ENCODE measurements around the gene RAB3IL1.

Gene RAB3IL1

DNA sequence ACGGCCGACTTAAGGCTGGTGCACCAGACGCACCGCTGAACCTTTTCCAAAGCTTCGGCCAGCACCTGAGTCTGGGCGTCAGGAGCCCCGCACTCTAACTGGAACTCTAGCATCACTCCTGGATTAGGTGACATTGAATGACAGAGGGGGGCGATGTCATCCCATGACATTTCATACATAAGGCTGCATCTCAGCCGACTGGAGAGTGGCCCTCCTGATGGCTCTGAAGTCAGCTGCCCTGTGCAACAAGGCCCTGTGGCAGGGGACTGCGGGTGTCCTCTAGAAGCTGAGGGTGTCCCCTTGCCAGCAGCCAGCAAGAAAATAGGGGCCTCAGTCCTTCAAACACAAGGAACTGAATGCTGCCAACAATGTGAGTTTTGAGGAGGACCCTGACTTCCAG, 16.0 kb downstream of the RAB3IL1 start:
- DNase-seq = no peak

GRCh38 chr11:61900251-61900650, 17.1 kb downstream of the RAB3IL1 start:
- DNase-seq = no peak

GRCh38 chr11:61899146-61899841, 18.1 kb downstream of the RAB3IL1 start:
- peak; percentile 48 for DNase-seq

DNA sequence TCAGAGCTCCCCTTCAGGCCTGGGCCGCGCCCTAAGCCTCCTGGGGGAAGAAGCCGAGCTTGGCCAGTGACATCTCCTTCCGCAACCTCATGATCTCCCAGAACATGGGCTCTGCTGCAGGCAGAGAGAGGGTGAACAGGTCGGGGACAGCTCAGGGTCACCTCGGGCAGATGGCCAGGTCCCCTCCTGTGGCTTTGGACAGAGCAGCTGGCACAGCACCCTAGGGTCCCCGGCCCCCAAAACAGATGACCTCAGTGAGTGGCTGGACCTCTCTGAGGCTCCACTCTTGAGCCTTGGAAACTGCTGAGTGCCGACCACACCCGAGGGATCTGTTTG, 19.2 kb downstream of the RAB3IL1 start:
- no peak for DNase-seq

- no peak for DNase-seq
Observed at GRCh38 chr11:61897387-61898246, 19.7 kb downstream of the RAB3IL1 start.

- no peak for DNase-seq
Observed at GRCh38 chr11:61896665-61897386, 20.5 kb downstream of the RAB3IL1 start.

- no peak for DNase-seq
Observed at GRCh38 chr11:61895718-61896059, 21.7 kb downstream of the RAB3IL1 start.

DNA sequence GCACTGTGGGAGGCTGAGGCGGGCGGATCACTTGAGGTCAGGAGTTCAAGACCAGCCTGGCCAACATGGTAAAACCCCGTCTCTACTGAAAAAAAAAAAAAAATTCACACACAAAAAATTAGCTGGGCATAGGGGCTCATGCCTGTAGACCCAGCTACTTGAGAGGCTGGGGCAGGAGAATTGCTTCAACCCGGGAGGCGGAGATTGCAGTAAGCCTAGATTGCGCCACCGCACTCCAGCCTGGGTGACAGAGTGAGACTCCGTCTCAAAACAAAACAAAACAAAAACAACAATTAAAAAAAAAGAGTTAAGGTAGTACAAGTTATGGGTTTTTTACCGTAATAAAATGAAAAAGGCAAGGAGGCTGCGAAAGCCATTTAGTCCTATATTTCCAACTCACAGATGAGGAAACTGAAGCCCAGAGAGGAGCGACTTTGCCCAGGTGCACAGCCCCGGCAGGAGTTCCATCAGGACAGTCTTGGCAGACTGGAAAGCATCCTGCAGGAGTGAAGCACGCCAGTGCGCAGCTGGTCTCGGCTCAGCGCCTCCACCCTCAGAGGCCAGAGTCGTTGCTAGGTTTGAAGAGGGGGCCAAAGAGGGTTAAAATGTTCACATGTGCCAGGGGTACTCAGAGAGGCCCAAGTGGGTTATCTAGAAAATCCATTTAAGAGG, 22.2 kb downstream of the RAB3IL1 start:
- DNase-seq = no peak

GRCh38 chr11:61893981-61894380, 23.4 kb downstream of the RAB3IL1 start:
- DNase-seq = no peak

DNA sequence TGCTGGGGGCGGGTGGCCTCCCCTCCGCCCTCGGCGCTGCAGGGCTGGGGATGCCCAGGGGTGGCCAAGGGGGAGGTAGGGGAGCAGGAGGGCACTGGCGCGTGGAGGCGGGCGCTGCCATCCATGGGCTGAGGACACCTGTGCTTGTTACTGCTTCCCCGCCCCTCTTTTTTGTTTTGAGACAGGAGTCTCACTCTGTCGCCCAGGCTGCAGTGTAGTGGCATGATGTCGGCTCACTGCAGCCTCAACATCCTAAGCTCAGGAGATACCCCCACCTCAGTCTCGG, 25.3 kb downstream of the RAB3IL1 start:
- no peak for DNase-seq

GRCh38 chr11:61891331-61892084, 25.9 kb downstream of the RAB3IL1 start, which contains the start of gene FADS3:
FADS3 (minus strand) TSS chr11:61891545; CDS start chr11:61891381, 164 bp downstream.
- no peak for DNase-seq

DNA sequence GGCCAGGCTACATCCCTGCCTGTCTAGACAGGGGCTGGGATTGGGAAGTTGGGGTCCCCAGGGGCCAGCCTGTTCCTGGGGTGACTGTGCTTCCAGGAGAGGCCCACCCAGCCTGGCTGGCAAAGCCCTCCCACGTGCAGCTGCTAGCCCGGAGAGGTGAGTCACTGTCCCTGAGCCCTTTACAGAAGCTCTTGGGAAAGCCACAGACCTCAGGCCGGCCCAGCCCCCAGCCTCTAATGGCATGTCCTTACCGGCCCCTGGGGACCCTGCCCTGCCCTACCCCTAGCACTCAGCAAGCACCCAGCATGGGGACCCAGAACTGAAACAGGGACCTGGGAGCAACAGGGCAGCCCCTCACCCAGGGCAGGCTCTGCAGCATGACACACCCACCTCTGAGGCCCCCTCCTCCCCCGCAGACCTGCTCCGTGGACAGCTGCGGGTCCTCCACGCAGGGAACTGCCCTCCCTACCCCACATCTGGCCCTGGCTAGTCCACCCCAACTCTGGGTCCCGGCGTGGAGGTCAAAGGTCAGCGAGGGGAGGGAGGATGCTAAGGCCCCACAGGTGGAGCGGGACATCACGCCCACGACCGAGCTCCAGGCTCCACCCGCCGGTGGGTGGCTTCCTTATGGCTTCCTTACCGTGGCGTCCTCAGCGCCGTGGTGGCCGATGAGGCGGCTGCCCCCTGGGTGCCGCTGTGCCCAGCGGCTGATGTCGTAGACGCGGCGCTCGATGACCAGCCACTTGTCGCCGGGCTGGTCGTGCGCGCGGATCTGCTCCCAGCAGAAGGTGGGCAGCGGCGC, 26.6 kb downstream of the RAB3IL1 start:
- DNase-seq = no peak

- DNase-seq = no peak
Observed at GRCh38 chr11:61889831-61890230, 27.5 kb downstream of the RAB3IL1 start.

DNA sequence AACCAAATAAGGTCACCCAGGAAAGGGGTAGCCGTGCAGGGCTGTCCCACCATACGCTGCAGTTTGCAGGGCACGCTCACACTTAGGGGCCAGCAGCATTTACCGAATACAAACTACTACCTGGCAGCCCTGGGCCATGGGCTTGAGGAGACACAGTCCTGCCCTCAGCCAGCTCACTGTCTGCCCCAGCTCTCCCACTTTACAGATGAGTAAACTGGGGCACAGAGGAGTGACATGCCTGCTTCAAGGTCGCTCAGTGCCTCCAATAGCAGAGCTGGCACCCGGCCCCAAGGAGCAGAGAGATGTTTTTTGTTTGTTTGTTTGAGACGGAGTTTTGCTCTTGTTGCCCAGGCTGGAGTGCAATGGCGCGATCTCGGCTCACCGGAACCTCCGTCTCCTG, 28.8 kb downstream of the RAB3IL1 start:
- DNase-seq = no peak

DNA sequence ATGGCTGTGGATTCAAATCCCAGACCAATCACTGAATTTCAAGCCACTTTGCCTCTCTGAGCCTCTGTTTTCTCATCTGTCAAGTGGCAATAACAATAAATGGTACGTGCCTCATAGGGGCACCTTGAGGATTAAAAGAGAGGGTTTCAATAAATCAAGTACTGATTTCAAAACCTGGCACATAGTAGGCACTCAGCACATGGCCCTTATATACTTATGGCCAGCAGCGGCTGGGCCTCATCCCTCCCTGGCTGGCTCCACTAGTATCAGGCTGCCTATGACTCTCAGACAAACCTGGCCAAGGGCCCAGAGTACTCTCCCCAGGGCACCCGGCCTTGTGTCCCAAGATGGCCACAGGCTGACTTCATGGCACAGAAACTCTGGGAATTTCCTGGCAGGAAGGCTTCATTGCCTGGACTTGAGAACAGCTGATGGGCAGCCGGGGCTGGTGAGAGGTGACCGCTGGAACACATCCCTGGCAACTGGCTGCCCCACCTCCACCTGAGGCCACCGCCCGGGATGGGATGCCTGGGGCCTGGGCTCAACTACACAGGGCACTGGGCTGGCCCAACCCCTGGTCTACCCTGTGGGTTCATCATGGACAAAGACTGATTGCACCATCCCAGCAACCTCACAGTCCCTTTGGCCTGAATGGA, 29.4 kb downstream of the RAB3IL1 start:
- DNase-seq = no peak

- no peak for DNase-seq
Observed at GRCh38 chr11:61886643-61887042, 30.7 kb downstream of the RAB3IL1 start.

- no peak for DNase-seq
Observed at GRCh38 chr11:61885784-61886580, 31.4 kb downstream of the RAB3IL1 start.

GRCh38 chr11:61885166-61885778, 32.1 kb downstream of the RAB3IL1 start:
- DNase-seq = no peak

GRCh38 chr11:61883947-61884346, 33.4 kb downstream of the RAB3IL1 start:
- DNase-seq = no peak

DNA sequence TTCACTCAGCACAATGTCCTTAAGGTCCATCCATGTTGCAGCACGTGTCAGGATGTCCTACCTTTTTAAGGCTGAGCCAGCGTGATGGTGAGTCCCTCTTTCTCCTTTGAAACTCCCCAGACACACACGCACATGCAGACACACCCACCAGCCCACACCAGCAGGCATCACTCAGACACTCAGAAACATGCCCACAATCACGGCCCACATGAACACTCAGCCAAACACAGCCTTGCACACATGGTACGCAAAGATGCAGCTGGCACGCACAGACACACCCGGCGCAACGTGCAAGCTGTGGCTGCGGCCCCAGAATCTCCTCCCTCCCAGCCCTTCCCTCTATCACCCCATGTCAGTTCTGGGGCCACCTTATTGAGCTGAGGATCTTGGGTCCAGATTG, 34.0 kb downstream of the RAB3IL1 start:
- no peak for DNase-seq
